ENCODE results near the gene IZUMO4.

DNA sequence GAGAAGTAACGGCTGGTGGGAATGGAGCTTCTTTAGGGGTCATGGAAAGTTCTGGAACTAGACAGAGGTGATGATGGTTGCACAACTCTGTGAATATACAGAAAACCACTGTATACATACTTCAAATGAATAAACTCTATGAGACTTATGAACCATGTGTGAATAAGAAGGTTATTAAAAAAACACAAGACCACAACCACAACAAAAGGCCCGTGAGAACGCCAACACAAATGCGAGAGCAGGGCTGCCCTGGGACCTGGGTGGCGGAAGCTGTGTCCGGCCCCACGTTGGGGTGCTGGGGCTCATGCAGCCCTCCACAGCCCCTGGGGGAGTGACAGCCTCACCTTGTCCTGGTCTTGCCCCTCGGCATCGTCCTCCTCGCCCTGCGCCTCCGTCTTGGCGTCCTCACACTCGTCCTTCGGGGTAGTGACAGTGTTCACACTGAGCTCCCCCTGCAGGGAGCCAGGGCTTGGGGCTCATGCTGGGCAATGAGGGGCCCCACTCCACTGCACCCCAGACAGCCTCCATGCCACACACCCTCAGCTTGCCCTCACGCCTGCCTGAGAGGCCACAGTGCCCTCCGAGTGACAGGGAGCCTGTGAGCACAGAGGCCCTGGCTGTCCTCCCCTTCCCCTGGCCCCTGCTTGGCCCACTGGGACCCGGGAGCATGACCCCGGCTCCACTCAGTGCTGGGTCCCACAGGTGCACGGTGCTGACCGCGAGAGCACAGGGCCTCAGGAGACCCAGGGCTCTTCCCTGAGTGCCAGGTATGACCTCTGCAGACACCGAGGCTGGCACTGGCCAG lies 16.0 kb downstream of the IZUMO4 start:
- TF ChIP-seq, protein P1, sequence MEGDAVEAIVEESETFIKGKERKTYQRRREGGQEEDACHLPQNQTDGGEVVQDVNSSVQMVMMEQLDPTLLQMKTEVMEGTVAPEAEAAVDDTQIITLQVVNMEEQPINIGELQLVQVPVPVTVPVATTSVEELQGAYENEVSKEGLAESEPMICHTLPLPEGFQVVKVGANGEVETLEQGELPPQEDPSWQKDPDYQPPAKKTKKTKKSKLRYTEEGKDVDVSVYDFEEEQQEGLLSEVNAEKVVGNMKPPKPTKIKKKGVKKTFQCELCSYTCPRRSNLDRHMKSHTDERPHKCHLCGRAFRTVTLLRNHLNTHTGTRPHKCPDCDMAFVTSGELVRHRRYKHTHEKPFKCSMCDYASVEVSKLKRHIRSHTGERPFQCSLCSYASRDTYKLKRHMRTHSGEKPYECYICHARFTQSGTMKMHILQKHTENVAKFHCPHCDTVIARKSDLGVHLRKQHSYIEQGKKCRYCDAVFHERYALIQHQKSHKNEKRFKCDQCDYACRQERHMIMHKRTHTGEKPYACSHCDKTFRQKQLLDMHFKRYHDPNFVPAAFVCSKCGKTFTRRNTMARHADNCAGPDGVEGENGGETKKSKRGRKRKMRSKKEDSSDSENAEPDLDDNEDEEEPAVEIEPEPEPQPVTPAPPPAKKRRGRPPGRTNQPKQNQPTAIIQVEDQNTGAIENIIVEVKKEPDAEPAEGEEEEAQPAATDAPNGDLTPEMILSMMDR (IDR thresholded peaks at IDR 0.05), result no peak
- no peak for TF ChIP-seq POLR2A (IDR thresholded peaks at IDR 0.05)
